ENCODE results near the gene AK5. TPM values are rescaled to one million over a fixed set of nuclear protein-coding genes. Genes with fewer than 3 reads are reported as not detected.
A peak's percentile ranks its signal among the peaks of the same experiment; 100 is the strongest.

AK5 gene
- total and polyA plus RNA-seq, 2 of the 4 experiments (the other 2 are of a cell fraction): 22.5 to 25.8 TPM

GRCh38 chr1:77387553-77387952, 105.7 kb downstream of the AK5 start:
- BruUV-seq (replicated peaks): no TSS peak
- Histone ChIP-seq H3K9me1 (ENCODE audit: insufficient read depth, low read length) (peaks cover 3% of the 10 kb centered on the region; the same call in 1 of the 2 replicates), H2BK15ac (ENCODE audit: low read depth, low read length) (peak overlapping the region; percentile 59; the same call in 1 of the 3 replicates), H3K27me3 (ENCODE audit: control insufficient read depth, insufficient read depth, low read length) (no peaks in the 10 kb centered on the region), H3K18ac (ENCODE audit: low read depth, low read length) (no peak overlapping the region), H4K8ac (ENCODE audit: low read depth in 2 of 2, low read length in 2 of 2) (no peak overlapping the region), H3K27ac (ENCODE audit: insufficient read depth, low read length) (no peak overlapping the region), H3K4me1 (ENCODE audit: control insufficient read depth, insufficient read depth, low read length) (peaks cover 7% of the 10 kb centered on the region), H3K79me1 (ENCODE audit: low read depth in 1 of 2, low read length in 2 of 2) (peaks cover 0 to 32% of the 10 kb centered on the region in 2 experiments; a peak in 2 of 4 replicates), H2BK5ac (ENCODE audit: low read depth, low read length, poor library complexity, severe bottlenecking) (no peak overlapping the region), H4K20me1 (ENCODE audit: insufficient read depth, low read length) (no peaks in the 10 kb centered on the region), H3K4ac (ENCODE audit: low read depth, low read length) (no peak overlapping the region), H4K91ac (ENCODE audit: insufficient read depth, low read depth, low read length) (no peak overlapping the region), H2BK20ac (ENCODE audit: low read depth, low read length) (peak overlapping the region; percentile 57), H2AK5ac (ENCODE audit: low read depth, low read length) (no peak overlapping the region; the same call in 1 of the 2 replicates), H2BK120ac (ENCODE audit: low read depth, low read length) (no peak overlapping the region), H3K36me3 (ENCODE audit: control insufficient read depth, insufficient read depth, low read length) (no peaks in the 10 kb centered on the region), H3K4me3 (ENCODE audit: insufficient read depth, low read depth, low read length) (no peak overlapping the region), H2AFZ (replicated peaks; ENCODE audit: low read length, poor library complexity) (no peak overlapping the region), H3K4me2 (ENCODE audit: low read depth, low read length) (no peak overlapping the region), H4K5ac (ENCODE audit: low read depth, low read length) (no peak overlapping the region), H3K9ac (ENCODE audit: low read depth, low read length) (no peak overlapping the region), H3K9me3 (ENCODE audit: control insufficient read depth, insufficient read depth, low read length) (no peaks in the 10 kb centered on the region), H3K14ac (replicated peaks; ENCODE audit: low read depth, low read length) (peak overlapping the region; percentile 31; the same call in 1 of the 2 replicates), H3K56ac (ENCODE audit: extremely low read depth, insufficient read depth, low read length) (no peak overlapping the region), H2AK9ac (replicated peaks; ENCODE audit: low read depth, low read length, poor library complexity) (no peak overlapping the region), H3K23ac (ENCODE audit: low read depth, low read length) (peak overlapping the region; percentile 29; the same call in 1 of the 2 replicates)
- in situ Hi-C loops (cut with MboI; ENCODE audit: low sequenced_read_pairs): no loop called here
- WGBS, 2 experiments (ENCODE audit: extremely low coverage in 2 of 2, insufficient read length in 1 of 2): no CpG with 5 or more reads among the region's 1 CpG
- no peak for DNase-seq
- dilution Hi-C loops (cut with HindIII; ENCODE audit: low sequenced_read_pairs, unreplicated experiment): no loop called here
- CTCF ChIA-PET: interaction anchor here (0.6 to 0.7 kb wide), 2 partner anchors 13 to 32 kb away, joined by 3 read pairs; no protein-coding TSS in a partner anchor
- TF ChIP-seq MXI1 (IDR thresholded peaks at IDR 0.05; ENCODE audit: borderline replicate concordance, low read depth, low read length) (no peak), CHD1 (IDR thresholded peaks at IDR 0.05; ENCODE audit: low read depth, low read length) (no peak), SMC3 (IDR thresholded peaks at IDR 0.05; ENCODE audit: low read depth, low read length) (no peak), CEBPB (IDR thresholded peaks at IDR 0.05; ENCODE audit: low read depth, low read length) (no peak), RAD21 (IDR thresholded peaks at IDR 0.05; ENCODE audit: low read length) (no peak), NFE2L2 (IDR thresholded peaks at IDR 0.05; ENCODE audit: low read depth, low read length) (no peak), MAFK (IDR thresholded peaks at IDR 0.05; ENCODE audit: low read depth, low read length) (no peak), MAZ (IDR thresholded peaks at IDR 0.05; ENCODE audit: borderline replicate concordance, low read depth, low read length) (no peak), USF2 (IDR thresholded peaks at IDR 0.05; ENCODE audit: low read depth, low read length) (no peak)
- POLR2A ChIA-PET (ENCODE audit: unreplicated experiment): interaction anchor here (0.5 kb wide), 1 partner anchor 101 kb away, joined by 3 read pairs; no protein-coding TSS in a partner anchor
- ATAC-seq (ENCODE audit: low read depth): no peak
- intact Hi-C loops (cut with micrococcal nuclease): no loop called here
